ENCODE data around the gene FBLN7. TPM values are rescaled to one million over a fixed set of nuclear protein-coding genes. Genes with fewer than 3 reads are reported as not detected.

Gene FBLN7
- total and polyA plus RNA-seq, 12 donors, result 0.22 to 1.7 (median 0.66) TPM

DNA sequence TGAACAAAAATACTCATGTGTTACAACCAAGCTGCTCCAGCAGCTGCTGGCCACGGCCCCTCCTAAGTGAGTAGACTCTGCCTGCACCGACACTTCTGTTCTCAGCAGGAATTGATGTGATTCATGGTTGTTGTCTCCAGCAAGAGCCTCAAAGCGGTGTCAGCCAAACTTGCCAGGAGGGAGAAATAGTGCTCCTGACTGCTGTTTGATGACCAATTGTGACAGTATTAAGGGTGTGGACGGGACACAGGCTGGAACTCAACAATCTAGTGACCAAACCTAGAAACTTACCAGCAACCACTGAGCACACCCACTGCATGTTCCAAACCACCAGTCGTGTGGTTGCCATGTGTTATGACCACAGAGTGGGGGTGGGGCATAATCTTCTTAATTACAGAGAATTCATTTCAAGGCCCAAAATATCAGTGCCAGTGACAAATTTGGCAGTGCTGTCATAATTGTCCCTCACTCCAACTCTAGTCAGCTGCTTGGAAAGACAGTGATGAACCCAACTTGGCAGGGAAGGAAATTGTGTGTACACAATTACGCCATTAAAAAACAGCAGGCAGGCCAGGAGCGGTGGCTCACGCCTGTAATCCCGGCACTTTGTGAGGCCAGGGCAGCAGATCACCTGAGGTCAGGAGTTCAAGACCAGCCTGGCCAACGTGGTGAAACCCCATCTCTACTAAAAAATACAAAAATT is 30.4 kb downstream of the FBLN7 start:
- no peak for DNase-seq
- Histone ChIP-seq H3K27me3 (no peaks in the 10 kb centered on the region), H3K4me1 (no peaks in the 10 kb centered on the region), H3K27ac (no peak overlapping the region), H3K36me3 (no peaks in the 10 kb centered on the region), H3K4me3 (no peak overlapping the region), H3K9me3 (no peaks in the 10 kb centered on the region)
- 91 to 92% methylated on average over 10 of the region's 10 CpGs for WGBS, 2 donors
- TF ChIP-seq, protein P1, sequence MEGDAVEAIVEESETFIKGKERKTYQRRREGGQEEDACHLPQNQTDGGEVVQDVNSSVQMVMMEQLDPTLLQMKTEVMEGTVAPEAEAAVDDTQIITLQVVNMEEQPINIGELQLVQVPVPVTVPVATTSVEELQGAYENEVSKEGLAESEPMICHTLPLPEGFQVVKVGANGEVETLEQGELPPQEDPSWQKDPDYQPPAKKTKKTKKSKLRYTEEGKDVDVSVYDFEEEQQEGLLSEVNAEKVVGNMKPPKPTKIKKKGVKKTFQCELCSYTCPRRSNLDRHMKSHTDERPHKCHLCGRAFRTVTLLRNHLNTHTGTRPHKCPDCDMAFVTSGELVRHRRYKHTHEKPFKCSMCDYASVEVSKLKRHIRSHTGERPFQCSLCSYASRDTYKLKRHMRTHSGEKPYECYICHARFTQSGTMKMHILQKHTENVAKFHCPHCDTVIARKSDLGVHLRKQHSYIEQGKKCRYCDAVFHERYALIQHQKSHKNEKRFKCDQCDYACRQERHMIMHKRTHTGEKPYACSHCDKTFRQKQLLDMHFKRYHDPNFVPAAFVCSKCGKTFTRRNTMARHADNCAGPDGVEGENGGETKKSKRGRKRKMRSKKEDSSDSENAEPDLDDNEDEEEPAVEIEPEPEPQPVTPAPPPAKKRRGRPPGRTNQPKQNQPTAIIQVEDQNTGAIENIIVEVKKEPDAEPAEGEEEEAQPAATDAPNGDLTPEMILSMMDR (IDR thresholded peaks at IDR 0.05), result no peak
- intact Hi-C loops (cut with DNase I), result no loop called here
- ATAC-seq, result no peak

DNA sequence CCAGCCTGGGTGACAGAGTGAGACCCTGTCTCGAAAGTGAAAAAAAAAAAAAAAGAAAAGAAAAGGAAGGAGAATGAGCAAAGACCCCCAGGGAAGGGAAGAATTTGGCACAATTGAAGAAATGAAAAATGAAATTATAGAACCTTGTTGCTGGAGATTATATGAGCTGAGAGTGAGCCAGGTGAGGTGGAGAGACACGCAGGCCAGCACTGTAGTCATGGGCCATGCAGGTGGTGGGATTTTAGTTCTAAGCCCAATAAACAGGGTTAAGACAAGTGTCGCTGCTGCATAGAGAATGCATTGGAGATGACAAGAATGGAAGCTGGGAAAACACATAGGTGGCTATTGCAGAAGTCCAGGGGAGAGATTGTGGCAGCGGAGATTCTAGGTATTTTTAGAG is 32.3 kb downstream of the FBLN7 start:
- no peak overlapping the region for H3K4me3 ChIP-seq
- H3K27me3 ChIP-seq, result no peaks in the 10 kb centered on the region
- intact Hi-C loops (cut with DNase I), result no loop called here
- H3K4me1 ChIP-seq, result no peaks in the 10 kb centered on the region
- no peaks in the 10 kb centered on the region for H3K9me3 ChIP-seq
- ATAC-seq (no peak), DNase-seq (no peak)
- H3K36me3 ChIP-seq, result no peaks in the 10 kb centered on the region
- TF ChIP-seq, protein P1 (IDR thresholded peaks at IDR 0.05), result no peak
- WGBS, 2 donors, result 97 to 98% methylated on average over 4 of the region's 4 CpGs
- no peak overlapping the region for H3K27ac ChIP-seq

DNA sequence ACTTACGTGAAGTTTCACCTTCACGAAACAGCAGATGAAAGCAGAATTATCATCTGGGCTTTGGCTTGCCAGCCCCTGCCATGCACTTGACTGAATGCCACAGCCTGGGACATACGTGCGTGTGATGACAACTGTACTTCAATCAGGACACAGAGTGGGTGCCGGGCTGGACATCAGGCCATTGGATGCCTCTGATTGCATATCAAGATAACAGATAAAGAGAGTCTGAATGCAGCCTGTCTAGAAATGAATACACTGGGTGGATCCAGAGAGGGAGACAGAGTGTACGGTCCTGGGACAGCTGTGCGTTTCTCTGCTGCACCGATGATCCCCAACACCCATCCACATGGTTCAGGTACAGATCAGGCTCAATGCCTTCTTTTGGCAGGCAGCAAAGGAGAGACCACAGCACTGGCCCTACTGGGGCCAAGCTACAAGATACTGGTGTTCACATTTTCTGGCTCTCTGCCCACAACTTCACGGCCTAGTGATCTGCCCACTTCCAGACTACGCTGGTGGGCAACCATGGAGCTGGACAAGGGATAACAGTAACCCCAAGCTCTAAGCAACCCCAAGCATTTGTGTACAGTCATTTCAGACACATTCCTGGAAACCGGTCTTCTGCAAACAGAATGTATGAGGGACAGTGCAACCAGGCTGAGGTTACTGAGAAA is 35.6 kb downstream of the FBLN7 start:
- no peak overlapping the region for H3K27ac ChIP-seq
- intact Hi-C loops (cut with DNase I), result no loop called here
- H3K9me3 ChIP-seq, result no peaks in the 10 kb centered on the region
- H3K36me3 ChIP-seq, result no peaks in the 10 kb centered on the region
- no peak overlapping the region for H3K4me3 ChIP-seq
- H3K27me3 ChIP-seq, result peaks cover 0 to 16% (median 0%) of the 10 kb centered on the region in 7 donors
- DNase-seq (no peak), ATAC-seq (no peak)
- H3K4me1 ChIP-seq, result no peaks in the 10 kb centered on the region
- 77 to 78% methylated on average over 11 of the region's 11 CpGs for WGBS, 2 donors
- TF ChIP-seq, protein P1 (IDR thresholded peaks at IDR 0.05), result no peak

DNA sequence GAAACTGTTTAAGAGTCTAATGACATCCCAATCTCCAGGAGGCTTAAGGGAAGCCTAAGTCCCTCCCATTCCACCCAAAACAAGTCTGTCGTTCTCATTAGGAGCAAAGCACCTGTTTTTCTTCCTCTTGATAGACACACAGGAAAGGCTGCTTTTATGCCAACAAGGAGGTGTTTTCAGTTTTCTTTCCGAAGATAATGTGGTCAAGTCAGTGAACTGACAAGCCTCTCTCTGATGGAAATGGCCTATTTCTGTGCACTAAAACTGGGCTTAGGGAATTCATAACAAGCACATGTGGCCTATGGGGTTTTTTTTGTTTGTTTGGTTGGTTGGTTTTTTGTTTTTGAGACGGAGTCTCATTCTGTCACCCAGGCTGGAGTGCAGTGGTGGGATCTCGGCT is 36.2 kb downstream of the FBLN7 start:
- peaks cover 0 to 3% (median 0%) of the 10 kb centered on the region in 11 donors for H3K9me3 ChIP-seq
- H3K27me3 ChIP-seq, result peaks cover 0 to 20% (median under 1%) of the 10 kb centered on the region in 7 donors
- ATAC-seq (no peak), DNase-seq (no peak)
- H3K36me3 ChIP-seq, result no peaks in the 10 kb centered on the region
- H3K4me3 ChIP-seq, result no peak overlapping the region
- H3K4me1 ChIP-seq, result no peaks in the 10 kb centered on the region
- no peak overlapping the region for H3K27ac ChIP-seq
- WGBS, 2 donors, result 76 to 78% methylated on average over 4 of the region's 4 CpGs
- intact Hi-C loops (cut with DNase I), result no loop called here
- TF ChIP-seq, protein P1 (IDR thresholded peaks at IDR 0.05), result no peak
